Measurements from ENCODE around the gene DTWD2.

GRCh38 chr5:118905196-118905595 is 83.2 kb downstream of the DTWD2 start:
- TF ChIP-seq CTCF (conservative IDR thresholded peaks at IDR 0.05) = no peak
- TF ChIP-seq EZH2 (IDR thresholded peaks at IDR 0.05; ENCODE audit: low read depth) = no peak
